Small intestine (tissue), 7 donors: Measurements from ENCODE around the gene PLD6. TPM values are rescaled to one million over a fixed set of nuclear protein-coding genes. Genes with fewer than 3 reads are reported as not detected.

Experiments
- DNase-seq, 2 donors: peaks; one replicate each; pipeline versions ENCODE4 v3.0.0 to v3.0.0-alpha.2; 2013
- FAIRE-seq: peaks from 2 replicates; lab custom pipeline; 2012; peaks lifted over from hg19 to GRCh38; lab: Jason Lieb, UNC
- H3K27ac ChIP-seq, 3 donors: one replicate each; pipeline ENCODE4 v1.5.1; 2013; ENCODE audit warnings: low read length in 2 of 3, mild to moderate bottlenecking in 2 of 3, control low read depth in 1 of 3, inconsistent platforms in 1 of 3, low read depth in 1 of 3, moderate library complexity in 1 of 3
- H3K27me3 ChIP-seq, 3 donors: one replicate each; pipeline ENCODE4 v1.6.1; 2013; ENCODE audit warnings: low read length in 3 of 3, inconsistent platforms in 1 of 3; ENCODE audit not compliant: control insufficient read depth in 3 of 3, insufficient read depth in 3 of 3
- H3K36me3 ChIP-seq, 3 donors: one replicate each; pipeline ENCODE4 v1.6.1; 2013; ENCODE audit warnings: low read length in 3 of 3, inconsistent platforms in 1 of 3, low read depth in 1 of 3, mild to moderate bottlenecking in 1 of 3, moderate library complexity in 1 of 3; ENCODE audit not compliant: control insufficient read depth in 3 of 3, insufficient read depth in 2 of 3
- H3K4me1 ChIP-seq, 3 donors: one replicate each; pipeline ENCODE4 v1.6.1; 2013; ENCODE audit warnings: low read length in 2 of 3, inconsistent platforms in 1 of 3, low read depth in 1 of 3, mild to moderate bottlenecking in 1 of 3, moderate library complexity in 1 of 3; ENCODE audit not compliant: control insufficient read depth in 3 of 3, insufficient read depth in 2 of 3
- H3K4me3 ChIP-seq, 3 donors: one replicate each; pipeline ENCODE4 v1.5.1; 2013; ENCODE audit warnings: low read length in 3 of 3, control low read depth in 1 of 3, inconsistent platforms in 1 of 3, low read depth in 1 of 3, mild to moderate bottlenecking in 1 of 3, moderate library complexity in 1 of 3
- H3K9me3 ChIP-seq, 2 donors: one replicate each; pipeline ENCODE4 v1.6.1; 2013; ENCODE audit warnings: low read depth in 1 of 2, low read length in 1 of 2; ENCODE audit not compliant: control insufficient read depth in 2 of 2, insufficient read depth in 1 of 2
- WGBS, 3 donors: extraction: QIAGEN DNeasy Blood & Tissue Kit; methylation state at CpG; one replicate each; pipeline ENCODE4 v1.1.7; 2013; 5-methylcytosine and 5-hydroxymethylcytosine counted together
- polyA plus RNA-seq, 4 donors: library from polyadenylated mRNA; stranded (reverse) in 3 of 4; unstranded in 1 of 4; fragments of 200-250 nt in 3 of 4; fragments of 120-200 nt in 1 of 4; gene quantifications; one replicate each; pipeline versions ENCODE4 v1.2.1 to v1.2.3, GENCODE V29; 2013
- donor health status: healthy with polysubstance abuse.
- donor health status: control.
- donor health status: control.
- donor health status: Bipolar disorder and iron deficiency.
- donor health status: healthy.

The PLD6 gene
- polyA plus RNA-seq, 4 donors, result 1.4 to 5.2 (median 1.6) TPM

GRCh38 chr17:17221329-17221728 is 15.2 kb upstream of the PLD6 start:
- 94 to 98% (median 95%) methylated on average over 22 of the region's 22 CpGs for WGBS, 3 donors
- Histone ChIP-seq H3K36me3 (peaks cover 24 to 98% (median 46%) of the 10 kb centered on the region in 3 donors), H3K9me3 (no peaks in the 10 kb centered on the region), H3K4me1 (no peaks in the 10 kb centered on the region), H3K4me3 (no peak overlapping the region), H3K27ac (no peak overlapping the region), H3K27me3 (no peaks in the 10 kb centered on the region)
- FAIRE-seq (no peak), DNase-seq (no peak)

- Histone ChIP-seq H3K9me3 (no peaks in the 10 kb centered on the region), H3K27ac (no peak overlapping the region), H3K4me1 (no peaks in the 10 kb centered on the region), H3K4me3 (no peak overlapping the region), H3K27me3 (no peaks in the 10 kb centered on the region), H3K36me3 (peaks cover 18 to 99% (median 47%) of the 10 kb centered on the region in 3 donors)
- WGBS, 3 donors, result 89 to 99% (median 97%) methylated on average over 8 of the region's 8 CpGs
- FAIRE-seq (no peak), DNase-seq (no peak)
Measured at GRCh38 chr17:17220529-17220928, 14.4 kb upstream of the PLD6 start.

GRCh38 chr17:17217995-17218394 is 11.9 kb upstream of the PLD6 start:
- 83 to 97% (median 95%) methylated on average over 3 of the region's 3 CpGs for WGBS, 3 donors
- Histone ChIP-seq H3K27ac (no peak overlapping the region), H3K36me3 (peaks cover 13 to 95% (median 54%) of the 10 kb centered on the region in 3 donors), H3K4me3 (no peak overlapping the region), H3K4me1 (no peaks in the 10 kb centered on the region), H3K27me3 (no peaks in the 10 kb centered on the region), H3K9me3 (no peaks in the 10 kb centered on the region)
- no peak for DNase-seq
- no peak for FAIRE-seq

- H3K36me3 ChIP-seq, result peaks cover 11 to 87% (median 51%) of the 10 kb centered on the region in 3 donors
Measured at GRCh38 chr17:17216776-17217175, 10.6 kb upstream of the PLD6 start.

GRCh38 chr17:17216236-17216635 is 10.1 kb upstream of the PLD6 start:
- no peaks in the 10 kb centered on the region for H3K9me3 ChIP-seq
- H3K27ac ChIP-seq, result no peak overlapping the region
- no peaks in the 10 kb centered on the region for H3K27me3 ChIP-seq
- FAIRE-seq (no peak), DNase-seq (no peak)
- WGBS, 3 donors, result 94% methylated on average over 17 of the region's 17 CpGs
- H3K36me3 ChIP-seq, result peaks cover 11 to 84% (median 45%) of the 10 kb centered on the region in 3 donors
- H3K4me3 ChIP-seq, result no peak overlapping the region
- no peaks in the 10 kb centered on the region for H3K4me1 ChIP-seq

More at GRCh38 chr17:17216776-17217175, 10.6 kb upstream of the PLD6 start:
- no peaks in the 10 kb centered on the region for H3K9me3 ChIP-seq
- FAIRE-seq (no peak), DNase-seq (no peak)
- no peak overlapping the region for H3K27ac ChIP-seq
- H3K4me3 ChIP-seq, result no peak overlapping the region
- H3K27me3 ChIP-seq, result no peaks in the 10 kb centered on the region
- WGBS, 3 donors, result 84 to 92% (median 90%) methylated on average over 16 of the region's 16 CpGs
- no peaks in the 10 kb centered on the region for H3K4me1 ChIP-seq

GRCh38 chr17:17215575-17215974 is 9.4 kb upstream of the PLD6 start:
- WGBS, 3 donors, result 89 to 94% (median 93%) methylated on average over 8 of the region's 8 CpGs
- DNase-seq, result no peak
- H3K36me3 ChIP-seq, result peaks cover 11 to 83% (median 45%) of the 10 kb centered on the region in 3 donors

GRCh38 chr17:17214646-17215436 is 8.7 kb upstream of the PLD6 start:
- Histone ChIP-seq H3K4me1 (no peaks in the 10 kb centered on the region), H3K36me3 (peaks cover 11 to 81% (median 45%) of the 10 kb centered on the region in 3 donors), H3K27me3 (no peaks in the 10 kb centered on the region), H3K4me3 (no peak overlapping the region), H3K27ac (no peak overlapping the region), H3K9me3 (no peaks in the 10 kb centered on the region)
- DNase-seq (no peak), FAIRE-seq (no peak)
- 90 to 93% (median 91%) methylated on average over 27 of the region's 27 CpGs for WGBS, 3 donors

More at GRCh38 chr17:17215575-17215974, 9.4 kb upstream of the PLD6 start:
- FAIRE-seq, result no peak
- Histone ChIP-seq H3K4me3 (no peak overlapping the region), H3K27me3 (no peaks in the 10 kb centered on the region), H3K9me3 (no peaks in the 10 kb centered on the region), H3K27ac (no peak overlapping the region), H3K4me1 (no peaks in the 10 kb centered on the region)

- no peaks in the 10 kb centered on the region for H3K27me3 ChIP-seq
- FAIRE-seq, result no peak
- WGBS, 3 donors, result 84 to 87% (median 86%) methylated on average over 10 of the region's 10 CpGs
Measured at GRCh38 chr17:17213775-17214174, 7.6 kb upstream of the PLD6 start.

More at GRCh38 chr17:17213775-17214174, 7.6 kb upstream of the PLD6 start:
- Histone ChIP-seq H3K9me3 (no peaks in the 10 kb centered on the region), H3K4me1 (no peaks in the 10 kb centered on the region), H3K27ac (no peak overlapping the region), H3K36me3 (peaks cover 5 to 71% (median 45%) of the 10 kb centered on the region in 3 donors), H3K4me3 (no peak overlapping the region)
- DNase-seq, result no peak
